IgD-negative memory B cell (primary cell): ENCODE measurements around the gene PPCDC. TPM values are rescaled to one million over a fixed set of nuclear protein-coding genes. Genes with fewer than 3 reads are reported as not detected.

Experiments
- H3K27ac Mint-ChIP-seq, 3 donors: one replicate each; pipeline ENCODE4 v1.8.0; 2020 to 2022; ENCODE audit warnings: mild to moderate bottlenecking in 3 of 3, mixed read lengths in 3 of 3, moderate library complexity in 1 of 3
- H3K27me3 Mint-ChIP-seq: one replicate; pipeline ENCODE4 v1.8.0; 2021; ENCODE audit warnings: mixed read lengths
- H3K36me3 Mint-ChIP-seq: one replicate; pipeline ENCODE4 v1.8.0; 2020; ENCODE audit warnings: mild to moderate bottlenecking, mixed read lengths
- H3K4me1 Mint-ChIP-seq, 3 donors: one replicate each; pipeline ENCODE4 v1.8.0; 2020 to 2022; ENCODE audit warnings: mixed read lengths in 3 of 3, mild to moderate bottlenecking in 1 of 3
- H3K4me3 Mint-ChIP-seq, 4 donors: one replicate each; pipeline ENCODE4 v1.8.0; 2020 to 2022; ENCODE audit warnings: mild to moderate bottlenecking in 4 of 4, mixed read lengths in 4 of 4, moderate library complexity in 3 of 4
- H3K9me3 Mint-ChIP-seq, 3 donors: one replicate each; pipeline ENCODE4 v1.8.0; 2020 to 2021; ENCODE audit warnings: mixed read lengths in 3 of 3, mild to moderate bottlenecking in 1 of 3
- polyA plus RNA-seq: library from polyadenylated mRNA; unstranded; fragments of 300-500 nt; fragmentation: Illumina TruSeq; gene quantifications from one replicate; pipeline ENCODE4 v1.2.3, GENCODE V29; 2021

PPCDC gene
- polyA plus RNA-seq, 1 donor from 2014 or later = 12.6 TPM

DNA sequence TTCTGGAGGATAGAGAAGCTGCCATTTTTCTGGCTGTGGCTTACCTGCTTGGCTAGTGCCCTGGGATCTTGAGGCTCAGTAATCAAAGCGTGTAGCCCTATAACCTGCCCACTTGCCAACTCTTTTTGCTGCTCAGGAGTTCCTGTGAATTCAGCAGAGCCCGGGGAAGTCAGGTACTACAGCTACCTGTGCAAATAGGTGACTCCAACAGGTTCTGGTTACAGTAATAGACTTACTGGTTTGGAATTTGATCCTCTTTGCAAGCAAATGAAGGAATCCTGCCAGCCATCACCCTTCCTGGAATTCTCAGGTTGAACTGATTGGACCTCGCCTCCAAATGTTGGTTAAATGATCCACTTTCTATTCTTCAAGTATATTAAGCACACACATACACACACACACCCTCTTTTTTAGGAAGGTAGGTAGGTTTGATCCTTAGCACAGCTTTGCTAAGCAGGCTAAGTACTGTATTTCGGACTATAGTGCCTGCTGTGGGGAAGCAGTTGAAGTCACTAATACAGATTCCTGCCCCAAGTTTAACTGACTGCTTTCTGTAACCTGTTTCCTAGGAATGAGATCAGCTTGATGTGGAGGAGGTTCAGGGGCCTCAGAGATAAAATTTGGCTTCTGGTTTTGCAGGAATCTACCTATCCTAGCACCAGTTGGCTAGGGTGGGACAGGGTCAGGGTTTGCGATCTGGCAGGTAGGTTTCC is 2.3 kb downstream of the PPCDC start:
- no peaks in the 10 kb centered on the region for H3K9me3 Mint-ChIP-seq
- H3K4me3 Mint-ChIP-seq = peak overlapping the region in 3 of 4 donors; percentile 83 to 98 (median 88)
- peaks cover 4% of the 10 kb centered on the region for H3K36me3 Mint-ChIP-seq
- peaks cover 19 to 24% (median 24%) of the 10 kb centered on the region in 3 donors for H3K4me1 Mint-ChIP-seq
- no peaks in the 10 kb centered on the region for H3K27me3 Mint-ChIP-seq
- H3K27ac Mint-ChIP-seq = peak overlapping the region in 2 of 3 donors; percentile 10 to 20

- no peak overlapping the region for H3K27ac Mint-ChIP-seq
- peak overlapping the region in 1 of 4 donors; percentile 13 for H3K4me3 Mint-ChIP-seq
- peaks cover 24 to 31% (median 29%) of the 10 kb centered on the region in 3 donors for H3K4me1 Mint-ChIP-seq
- no peaks in the 10 kb centered on the region for H3K9me3 Mint-ChIP-seq
- H3K36me3 Mint-ChIP-seq = peaks cover 4% of the 10 kb centered on the region
- H3K27me3 Mint-ChIP-seq = no peaks in the 10 kb centered on the region
Observed at GRCh38 chr15:75027551-75027950, 4.2 kb downstream of the PPCDC start.

DNA sequence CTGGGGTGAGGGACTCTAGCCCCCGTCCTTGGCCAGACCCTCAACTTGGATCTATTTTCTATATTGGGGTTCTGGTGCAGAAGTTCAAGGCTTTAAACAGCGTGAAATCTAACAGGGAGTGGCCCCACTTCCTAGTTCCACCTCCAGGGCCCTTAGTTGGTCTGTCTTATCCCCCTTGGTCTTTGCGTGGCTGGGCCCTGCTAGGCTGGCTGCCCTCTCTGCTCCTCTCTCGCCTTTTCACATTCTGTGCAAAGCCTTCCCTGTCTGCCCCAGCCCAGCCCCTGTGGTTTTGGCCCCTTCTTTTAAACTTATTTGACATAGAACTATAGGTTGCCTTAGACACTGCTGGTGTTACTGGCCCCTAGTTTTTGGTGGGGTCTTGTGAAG is 5.6 kb downstream of the PPCDC start:
- Mint-ChIP-seq H3K27me3 (no peaks in the 10 kb centered on the region), H3K36me3 (peaks cover 4% of the 10 kb centered on the region), H3K4me1 (peaks cover 22 to 26% (median 23%) of the 10 kb centered on the region in 3 donors), H3K27ac (peak overlapping the region in 1 of 3 donors; percentile 74), H3K4me3 (peak overlapping the region in 1 of 4 donors; percentile 59), H3K9me3 (no peaks in the 10 kb centered on the region)

- peak overlapping the region in 3 of 4 donors; percentile 40 to 59 (median 47) for H3K4me3 Mint-ChIP-seq
Observed at GRCh38 chr15:75029378-75030022, 6.1 kb downstream of the PPCDC start.

GRCh38 chr15:75030023-75030413 is 6.6 kb downstream of the PPCDC start:
- Mint-ChIP-seq H3K27me3 (no peaks in the 10 kb centered on the region), H3K4me3 (no peak overlapping the region), H3K4me1 (peaks cover 16 to 22% (median 17%) of the 10 kb centered on the region in 3 donors), H3K36me3 (peaks cover 4% of the 10 kb centered on the region), H3K9me3 (no peaks in the 10 kb centered on the region), H3K27ac (no peak overlapping the region)

More at GRCh38 chr15:75029378-75030022, 6.1 kb downstream of the PPCDC start:
- H3K4me1 Mint-ChIP-seq = peaks cover 18 to 23% (median 23%) of the 10 kb centered on the region in 3 donors
- peaks cover 4% of the 10 kb centered on the region for H3K36me3 Mint-ChIP-seq
- H3K27me3 Mint-ChIP-seq = no peaks in the 10 kb centered on the region
- peak overlapping the region in 2 of 3 donors; percentile 33 to 74 for H3K27ac Mint-ChIP-seq
- H3K9me3 Mint-ChIP-seq = no peaks in the 10 kb centered on the region

DNA sequence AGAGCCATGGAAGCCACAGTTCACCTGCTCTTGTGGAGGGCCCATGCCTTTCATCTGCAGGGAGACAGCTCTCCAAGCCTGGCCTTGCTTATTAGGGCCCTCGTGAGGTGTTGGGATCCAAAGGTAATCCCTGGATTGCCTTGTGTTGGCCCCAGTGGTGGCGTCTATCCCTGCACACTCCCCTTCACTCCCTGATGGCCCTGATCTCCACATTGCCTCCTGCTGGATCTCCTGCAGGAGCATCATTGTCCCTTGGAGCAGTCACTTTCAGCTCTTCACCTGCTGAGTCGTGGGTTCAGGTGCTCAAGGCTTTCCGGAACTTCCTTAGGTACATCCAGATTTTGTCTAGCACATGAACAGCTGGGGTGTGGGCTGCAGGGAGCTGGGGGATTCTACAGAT is 7.0 kb downstream of the PPCDC start:
- no peaks in the 10 kb centered on the region for H3K27me3 Mint-ChIP-seq
- H3K36me3 Mint-ChIP-seq = peaks cover 4% of the 10 kb centered on the region
- peak overlapping the region in 1 of 3 donors; percentile 39 for H3K27ac Mint-ChIP-seq
- no peak overlapping the region for H3K4me3 Mint-ChIP-seq
- H3K4me1 Mint-ChIP-seq = peaks cover 12 to 18% (median 13%) of the 10 kb centered on the region in 3 donors
- H3K9me3 Mint-ChIP-seq = no peaks in the 10 kb centered on the region

GRCh38 chr15:75031848-75032247 is 8.5 kb downstream of the PPCDC start:
- Mint-ChIP-seq H3K4me3 (peak overlapping the region in 1 of 4 donors; percentile 25), H3K4me1 (peaks cover 11 to 13% (median 12%) of the 10 kb centered on the region in 3 donors), H3K27ac (no peak overlapping the region)

DNA sequence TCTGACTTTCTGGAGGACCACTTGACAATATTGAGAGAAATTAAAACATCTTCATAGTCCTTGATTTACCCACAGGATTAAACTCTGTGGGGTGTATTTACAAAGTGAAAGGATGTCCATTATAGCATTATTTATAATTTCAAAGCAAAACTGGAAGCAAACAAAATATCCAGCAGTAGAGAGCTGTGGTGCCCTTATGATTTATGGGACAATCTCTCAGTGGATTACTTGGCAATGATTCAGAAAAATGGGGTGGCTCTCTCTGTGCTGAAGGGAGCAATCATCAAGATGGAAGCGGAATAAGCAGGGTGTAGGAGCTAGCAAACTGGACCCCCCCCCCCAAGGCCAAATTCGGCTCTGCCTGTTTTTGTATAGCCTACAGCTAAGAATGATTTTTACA is 9.0 kb downstream of the PPCDC start:
- Mint-ChIP-seq H3K4me1 (peaks cover 11 to 13% (median 12%) of the 10 kb centered on the region in 3 donors), H3K4me3 (no peak overlapping the region), H3K27ac (no peak overlapping the region)

More at GRCh38 chr15:75031848-75032247, 8.5 kb downstream of the PPCDC start:
- no peaks in the 10 kb centered on the region for H3K27me3 Mint-ChIP-seq
- H3K9me3 Mint-ChIP-seq = no peaks in the 10 kb centered on the region
- peaks cover 4% of the 10 kb centered on the region for H3K36me3 Mint-ChIP-seq

DNA sequence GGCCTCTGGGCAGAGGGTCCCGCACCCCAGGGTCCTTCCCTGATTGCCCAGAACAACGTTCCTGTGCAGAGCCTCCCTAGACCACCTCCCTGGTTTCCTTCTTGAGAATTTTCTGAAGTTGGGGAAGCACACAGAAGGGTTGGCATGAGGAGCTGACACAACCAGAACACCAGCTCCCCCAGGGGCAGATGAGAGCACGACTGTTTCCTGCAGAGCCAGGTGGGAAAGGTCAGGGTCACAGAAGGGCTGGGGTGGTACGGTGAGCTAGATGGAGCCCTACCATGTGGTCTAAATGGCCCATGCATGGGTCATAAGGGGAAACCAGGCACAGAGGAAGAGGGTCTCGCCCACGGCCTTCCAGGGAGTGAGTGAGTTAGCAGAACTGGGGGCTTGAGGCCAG is 10.4 kb downstream of the PPCDC start:
- Mint-ChIP-seq H3K9me3 (no peaks in the 10 kb centered on the region), H3K4me3 (no peak overlapping the region), H3K27ac (no peak overlapping the region), H3K4me1 (peaks cover 11 to 12% (median 11%) of the 10 kb centered on the region in 3 donors), H3K36me3 (peaks cover 5% of the 10 kb centered on the region), H3K27me3 (no peaks in the 10 kb centered on the region)

More for the DNA sequence above, 9.0 kb downstream of the PPCDC start:
- Mint-ChIP-seq H3K27me3 (no peaks in the 10 kb centered on the region), H3K36me3 (peaks cover 4% of the 10 kb centered on the region), H3K9me3 (no peaks in the 10 kb centered on the region)

DNA sequence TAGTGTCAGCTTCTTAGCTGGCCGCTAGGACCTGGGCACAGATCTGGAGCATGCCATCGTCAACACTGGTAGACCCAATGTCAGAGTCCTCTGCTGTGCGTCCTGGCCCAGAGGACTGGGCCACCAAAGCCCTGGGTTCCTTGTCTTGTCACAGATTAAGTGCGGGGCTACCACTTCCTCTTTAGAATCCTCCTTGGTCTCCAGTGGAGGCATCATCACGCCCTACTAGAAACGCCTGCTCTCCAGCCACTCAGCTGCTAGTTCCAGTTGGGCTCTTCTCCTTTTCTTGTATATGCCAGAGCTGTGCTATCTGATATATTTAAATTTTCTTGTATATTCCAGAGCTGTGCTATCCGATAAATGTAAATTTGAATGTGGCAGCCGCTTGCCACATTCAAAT is 11.2 kb downstream of the PPCDC start:
- H3K4me1 Mint-ChIP-seq = peaks cover 5 to 7% (median 7%) of the 10 kb centered on the region in 3 donors
- H3K9me3 Mint-ChIP-seq = no peaks in the 10 kb centered on the region
- H3K27me3 Mint-ChIP-seq = no peaks in the 10 kb centered on the region
- no peak overlapping the region for H3K27ac Mint-ChIP-seq
- peaks cover 3% of the 10 kb centered on the region for H3K36me3 Mint-ChIP-seq
- no peak overlapping the region for H3K4me3 Mint-ChIP-seq

DNA sequence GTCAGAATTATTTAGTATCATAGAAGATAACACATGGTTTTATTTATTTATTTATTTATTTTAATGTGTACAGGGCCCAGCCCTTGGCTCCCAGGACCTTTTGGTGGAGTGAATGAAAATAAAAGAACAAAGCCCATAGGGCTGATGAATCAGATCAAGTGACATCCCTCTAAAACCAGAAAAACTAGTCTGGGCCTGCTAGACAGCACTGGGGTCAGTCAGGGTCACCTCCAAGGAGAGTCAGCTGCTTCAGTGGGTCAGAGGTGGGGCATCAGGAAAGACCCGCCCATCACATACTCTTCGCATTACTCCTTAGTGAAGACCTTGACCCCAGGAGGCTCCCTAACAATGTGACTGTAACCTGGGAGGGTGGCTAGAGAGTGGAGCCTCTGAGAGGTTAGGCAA is 12.8 kb downstream of the PPCDC start:
- Mint-ChIP-seq H3K4me1 (peaks cover 5 to 7% (median 7%) of the 10 kb centered on the region in 3 donors), H3K27me3 (no peaks in the 10 kb centered on the region), H3K4me3 (no peak overlapping the region), H3K27ac (no peak overlapping the region), H3K9me3 (no peaks in the 10 kb centered on the region), H3K36me3 (peaks cover 3% of the 10 kb centered on the region)

DNA sequence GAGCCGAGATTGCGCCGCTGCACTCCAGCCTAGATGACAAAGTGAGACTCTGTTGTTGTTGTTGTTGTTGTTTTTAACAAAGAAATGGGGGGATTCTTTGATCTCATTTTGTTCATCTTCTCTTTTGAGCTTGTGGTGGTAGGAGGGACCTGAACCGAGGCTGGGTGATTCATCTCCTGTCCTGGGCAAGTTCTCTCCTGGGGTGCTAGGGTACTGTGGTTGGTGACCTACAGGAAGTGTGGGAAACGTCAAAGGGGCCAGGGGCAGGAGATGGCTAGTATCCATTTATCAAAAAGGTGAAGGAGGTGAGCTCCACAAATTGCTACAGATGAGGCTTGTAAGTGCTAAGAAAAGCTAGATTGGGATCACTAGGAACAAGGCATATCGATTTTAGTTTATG is 14.3 kb downstream of the PPCDC start:
- H3K27me3 Mint-ChIP-seq = no peaks in the 10 kb centered on the region
- H3K27ac Mint-ChIP-seq = peak overlapping the region in 1 of 3 donors; percentile 87
- H3K4me1 Mint-ChIP-seq = peaks cover under 1 to 5% (median 5%) of the 10 kb centered on the region in 3 donors
- H3K9me3 Mint-ChIP-seq = no peaks in the 10 kb centered on the region
- H3K36me3 Mint-ChIP-seq = peaks cover 3% of the 10 kb centered on the region
- H3K4me3 Mint-ChIP-seq = no peak overlapping the region

GRCh38 chr15:75038231-75038630 is 14.8 kb downstream of the PPCDC start:
- H3K27ac Mint-ChIP-seq = no peak overlapping the region
- no peak overlapping the region for H3K4me3 Mint-ChIP-seq
- H3K4me1 Mint-ChIP-seq = peaks cover 6 to 11% (median 9%) of the 10 kb centered on the region in 3 donors
- peaks cover 2% of the 10 kb centered on the region for H3K27me3 Mint-ChIP-seq
- H3K9me3 Mint-ChIP-seq = no peaks in the 10 kb centered on the region
- H3K36me3 Mint-ChIP-seq = peaks cover 3% of the 10 kb centered on the region

GRCh38 chr15:75042730-75043508 is 19.5 kb downstream of the PPCDC start:
- H3K27ac Mint-ChIP-seq = peak overlapping the region; percentile 42 to 95 (median 93)
- H3K36me3 Mint-ChIP-seq = no peaks in the 10 kb centered on the region
- no peaks in the 10 kb centered on the region for H3K9me3 Mint-ChIP-seq
- H3K4me3 Mint-ChIP-seq = peak overlapping the region; percentile 0 to 77 (median 45)
- H3K27me3 Mint-ChIP-seq = peaks cover 2% of the 10 kb centered on the region
- H3K4me1 Mint-ChIP-seq = peaks cover 24 to 46% (median 44%) of the 10 kb centered on the region in 3 donors
